H1 (cell line): ENCODE results near the gene PRPF40B. TPM values are rescaled to one million over a fixed set of nuclear protein-coding genes. Genes with fewer than 3 reads are reported as not detected.

ENCODE experiments used
- CTCF ChIA-PET: fragments of 300-600 bp; sonication (Branson Sonifier 250); formaldehyde crosslinking; loops from one replicate; lab custom pipeline; 2021; ENCODE audit not compliant: partially characterized antibody; lab: Charles Lee
- POLR2A ChIA-PET: fragments of 300-600 bp; sonication (Branson Sonifier 250); formaldehyde crosslinking; loops from one replicate; lab custom pipeline; 2021; ENCODE audit warnings: inconsistent platforms; ENCODE audit not compliant: partially characterized antibody; lab: Charles Lee
- DNase-seq, 2 experiments: peaks; one replicate each; pipeline versions ENCODE4 v3.0.0 to v3.0.0-alpha.2; 2010 to 2022; ENCODE audit warnings: low spot score in 2 of 2, low read depth in 1 of 2, mixed read lengths in 1 of 2
- FAIRE-seq: peaks from 2 replicates; lab custom pipeline; 2011; peaks lifted over from hg19 to GRCh38; lab: Jason Lieb, UNC
- H2AFZ ChIP-seq: 2 replicates; pipeline ENCODE4 v1.8.1; 2012; ENCODE audit warnings: low read length, inconsistent platforms
- H2AK5ac ChIP-seq: 2 replicates; pipeline ENCODE4 v1.6.1; 2013; ENCODE audit warnings: low read depth, low read length
- H2BK120ac ChIP-seq: replicated peaks from 2 replicates; pipeline ENCODE3; 2013; ENCODE audit warnings: low read depth, low read length, inconsistent platforms
- H2BK12ac ChIP-seq: 2 replicates; pipeline ENCODE4 v1.6.1; 2013; ENCODE audit warnings: low read depth, low read length
- H2BK15ac ChIP-seq: 2 replicates; pipeline ENCODE4 v1.6.1; 2013; ENCODE audit warnings: low read length
- H2BK20ac ChIP-seq: 2 replicates; pipeline ENCODE4 v1.6.1; 2013; ENCODE audit warnings: low read length
- H2BK5ac ChIP-seq: 2 replicates; pipeline ENCODE4 v1.6.1; 2013; ENCODE audit warnings: low read depth, low read length
- H3K14ac ChIP-seq: 2 replicates; pipeline ENCODE4 v1.6.1; 2013; ENCODE audit warnings: inconsistent platforms; ENCODE audit not compliant: insufficient read length
- H3K18ac ChIP-seq: 2 replicates; pipeline ENCODE4 v1.6.1; 2013; ENCODE audit warnings: low read length; ENCODE audit errors: extremely low read depth
- H3K23ac ChIP-seq: 2 replicates; pipeline ENCODE4 v1.6.1; 2013; ENCODE audit warnings: inconsistent platforms; ENCODE audit not compliant: insufficient read length
- H3K23me2 ChIP-seq: 2 replicates; pipeline ENCODE4 v1.6.1; 2013; ENCODE audit warnings: low read depth, low read length
- H3K27ac ChIP-seq: 2 replicates; pipeline ENCODE4 v1.6.1; 2011; ENCODE audit warnings: low read depth, low read length, inconsistent platforms
- H3K27me3 ChIP-seq, 4 experiments: replicated peaks in 1 of 4; 1 replicate in 1 of 4; 2 replicates in 3 of 4; pipeline versions ENCODE4 v1.6.1 to v1.8.1; 2011 to 2013; ENCODE audit warnings: low read length in 3 of 4, mild to moderate bottlenecking in 3 of 4, inconsistent platforms in 2 of 4, mixed read lengths in 2 of 4, moderate library complexity in 1 of 4; ENCODE audit not compliant: control insufficient read depth in 3 of 4, insufficient read depth in 3 of 4; ENCODE audit errors: extremely low read depth in 1 of 4
- H3K36me3 ChIP-seq, 4 experiments: 2 replicates each; pipeline versions ENCODE4 v1.6.1 to v1.8.1; 2011 to 2013; ENCODE audit warnings: mild to moderate bottlenecking in 4 of 4, low read length in 3 of 4, moderate library complexity in 2 of 4, control low read depth in 1 of 4, inconsistent platforms in 1 of 4; ENCODE audit not compliant: insufficient read depth in 4 of 4, control insufficient read depth in 2 of 4
- H3K4ac ChIP-seq: replicated peaks from 2 replicates; pipeline ENCODE3; 2013; ENCODE audit warnings: low read length, low read depth, mixed read lengths, inconsistent platforms; ENCODE audit not compliant: insufficient read length
- H3K4me1 ChIP-seq, 4 experiments: replicated peaks in 1 of 4; 1 replicate in 1 of 4; 2 replicates in 3 of 4; pipeline versions ENCODE4 v1.6.1 to v1.8.1; 2011 to 2013; ENCODE audit warnings: low read length in 3 of 4, inconsistent platforms in 2 of 4, mixed read lengths in 1 of 4; ENCODE audit not compliant: insufficient read depth in 4 of 4, control insufficient read depth in 3 of 4
- H3K4me2 ChIP-seq, 2 experiments: 2 replicates each; pipeline versions ENCODE4 v1.6.1 to v1.8.1; 2011 to 2013; ENCODE audit warnings: low read depth in 2 of 2, low read length in 2 of 2, control low read depth in 1 of 2, inconsistent platforms in 1 of 2, mild to moderate bottlenecking in 1 of 2; ENCODE audit not compliant: insufficient read depth in 1 of 2
- H3K4me3 ChIP-seq, 4 experiments: fragments of 200-600, 300-600 bp in 1 of 4; sonication (generic), shearing (Covaris generic), sonication (Bioruptor Twin) in 1 of 4; 2 replicates each; pipeline versions ENCODE4 v1.5.1 to v1.8.1; 2011 to 2016; ENCODE audit warnings: low read length in 4 of 4, low read depth in 3 of 4, control low read depth in 2 of 4, inconsistent platforms in 2 of 4, mild to moderate bottlenecking in 2 of 4, mixed read lengths in 1 of 4, moderate library complexity in 1 of 4; ENCODE audit not compliant: insufficient read depth in 2 of 4; ENCODE audit errors: extremely low read depth in 1 of 4
- H3K56ac ChIP-seq: replicated peaks from 2 replicates; pipeline ENCODE3; 2013; ENCODE audit warnings: low read depth, mild to moderate bottlenecking, mixed read lengths, low read length, inconsistent platforms; ENCODE audit not compliant: insufficient read length
- H3K79me1 ChIP-seq: 2 replicates; pipeline ENCODE4 v1.6.1; 2013; ENCODE audit warnings: low read depth, low read length, control low read depth
- H3K79me2 ChIP-seq, 2 experiments: 2 replicates each; pipeline versions ENCODE4 v1.6.1 to v1.8.1; 2012 to 2013; ENCODE audit warnings: low read length in 2 of 2, mild to moderate bottlenecking in 2 of 2, inconsistent platforms in 1 of 2; ENCODE audit not compliant: insufficient read depth in 2 of 2, control insufficient read depth in 1 of 2
- H3K9ac ChIP-seq, 4 experiments: replicated peaks in 1 of 4; 1 replicate in 1 of 4; 2 replicates in 3 of 4; pipeline versions ENCODE4 v1.6.1 to v1.8.1; 2011 to 2013; ENCODE audit warnings: low read depth in 3 of 4, low read length in 3 of 4, control low read depth in 2 of 4, mild to moderate bottlenecking in 2 of 4, moderate library complexity in 2 of 4, inconsistent platforms in 1 of 4; ENCODE audit errors: extremely low read depth in 1 of 4
- H3K9me3 ChIP-seq, 2 experiments: 2 replicates each; pipeline versions ENCODE4 v1.6.1 to v1.8.1; 2012 to 2013; ENCODE audit warnings: mild to moderate bottlenecking in 2 of 2, moderate library complexity in 2 of 2, control low read depth in 1 of 2, inconsistent platforms in 1 of 2, low read depth in 1 of 2, low read length in 1 of 2, mixed read lengths in 1 of 2; ENCODE audit not compliant: insufficient read depth in 2 of 2
- H4K20me1 ChIP-seq, 2 experiments: replicated peaks in 1 of 2; 2 replicates each; pipeline versions ENCODE3 to v1.8.1; 2011 to 2013; ENCODE audit warnings: inconsistent platforms in 2 of 2, low read length in 2 of 2, mild to moderate bottlenecking in 1 of 2; ENCODE audit not compliant: insufficient read depth in 2 of 2, control insufficient read depth in 1 of 2
- H4K5ac ChIP-seq: 2 replicates; pipeline ENCODE4 v1.6.1; 2013; ENCODE audit warnings: low read length, low read depth, mixed read lengths, inconsistent platforms; ENCODE audit not compliant: insufficient read length
- H4K8ac ChIP-seq: 2 replicates; pipeline ENCODE4 v1.8.0; 2013; ENCODE audit warnings: mild to moderate bottlenecking, moderate library complexity, low read length, inconsistent platforms; ENCODE audit not compliant: insufficient read depth; ENCODE audit errors: extremely low read depth
- H4K91ac ChIP-seq: replicated peaks from 2 replicates; pipeline ENCODE3; 2013; ENCODE audit warnings: low read length, mixed read lengths, inconsistent platforms; ENCODE audit not compliant: insufficient read length
- MAFK ChIP-seq: IDR thresholded peaks from 2 replicates; pipeline ENCODE4 v1.6.1; 2012; ENCODE audit warnings: low read depth, mild to moderate bottlenecking, improper control_type of control experiment, low read length
- SP4 ChIP-seq: IDR thresholded peaks from 2 replicates; pipeline ENCODE4 v1.6.1; 2012; ENCODE audit warnings: low read length, inconsistent platforms
- SUZ12 ChIP-seq: fragments of 200-600 bp; sonication (generic); IDR thresholded peaks from 2 replicates; pipeline ENCODE4 v1.6.1; 2012; ENCODE audit warnings: mild to moderate bottlenecking, inconsistent platforms, low read length, moderate library complexity, mixed read lengths
- WGBS, 2 experiments: shearing (Covaris generic) in 1 of 2; methylation state at CpG; one replicate each; pipeline versions ENCODE4 v1.1.6 to v1.1.7; 2013 to 2015; ENCODE audit warnings: low lambda C conversion rate in 2 of 2, mixed read lengths in 2 of 2, inconsistent platforms in 1 of 2, low coverage in 1 of 2, missing lambda C conversion rate in 1 of 2; ENCODE audit not compliant: insufficient replicate concordance in 2 of 2, insufficient coverage in 1 of 2, insufficient read length in 1 of 2; ENCODE audit errors: extremely low coverage in 1 of 2, missing lambda C conversion rate in 1 of 2; 5-methylcytosine and 5-hydroxymethylcytosine counted together
- polyA plus RNA-seq, 7 experiments: library from polyadenylated mRNA; depleted of rRNA in 3 of 7; stranded (reverse) in 5 of 7; unstranded in 2 of 7; fragments of >200 nt in 5 of 7; fragments of 200-250 nt in 2 of 7; gene quantifications; 1 replicate in 5 of 7; 2 replicates in 1 of 7; 4 replicates in 1 of 7; pipeline versions ENCODE4 v1.2.1 to v1.2.3, GENCODE V29; 2011 to 2013; ENCODE audit warnings: missing spikeins in 2 of 7, mixed read lengths in 2 of 7
- total RNA-seq: library from RNA; stranded (reverse); fragmentation: NEBNext Ultra II Directional; extraction: Animal tissue kit (Norgen Biotek cat#: 25700); gene quantifications from 2 replicates; pipeline ENCODE4 v1.2.1, GENCODE V29; 2021

The PRPF40B gene
- total and polyA plus RNA-seq, 2 of the 8 experiments (the other 6 are each of a cell fraction or from before 2014, with no cell fraction given) = 14.4 to 24.4 TPM

DNA sequence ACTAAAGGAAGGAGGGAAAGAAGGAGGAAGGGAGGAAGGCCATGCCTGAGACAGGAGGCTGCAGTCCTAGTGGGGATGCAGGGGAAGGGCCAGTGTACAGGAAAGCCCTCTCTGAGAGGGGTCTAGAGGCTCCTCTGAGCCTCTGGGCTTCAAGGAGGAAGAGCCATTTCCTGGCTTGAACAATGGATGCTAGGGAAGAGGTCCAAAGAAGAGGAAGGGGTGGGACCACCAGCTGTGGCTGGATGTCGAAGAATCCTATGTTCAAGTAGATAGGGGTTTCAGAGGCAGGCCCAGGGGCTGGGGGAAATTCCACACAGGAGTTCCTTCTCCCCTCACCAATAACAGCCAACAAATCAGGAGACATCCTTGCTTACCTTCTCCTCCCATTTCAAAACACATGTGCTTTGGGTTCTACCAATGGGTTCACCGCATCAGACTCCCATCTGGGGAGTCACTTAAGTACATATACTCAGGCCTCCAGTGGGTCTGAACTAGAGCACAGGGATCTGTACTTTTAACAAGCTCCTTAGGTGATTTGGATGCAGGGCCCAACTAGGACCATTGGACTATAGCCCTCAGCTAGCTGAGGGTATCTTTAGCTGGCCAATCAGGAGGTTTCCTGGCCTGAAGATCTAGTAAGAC lies 32.4 kb downstream of the PRPF40B start:
- FAIRE-seq = no peak
- H3K4me3 ChIP-seq = no peak overlapping the region
- no peak overlapping the region for H2AK5ac ChIP-seq
- no peak overlapping the region for H4K8ac ChIP-seq
- no peak overlapping the region for H2BK15ac ChIP-seq
- H2BK12ac ChIP-seq = no peak overlapping the region
- H3K9me3 ChIP-seq = no peaks in the 10 kb centered on the region
- H4K20me1 ChIP-seq = no peaks in the 10 kb centered on the region
- no peak overlapping the region for H3K27ac ChIP-seq
- H3K18ac ChIP-seq = no peak overlapping the region
- CTCF ChIA-PET = interaction anchor here (0.8 to 10.9 kb wide), 8 partner anchors 11 to 122 kb away, joined by 3 to 98 read pairs (median 6); no protein-coding TSS in a partner anchor
- H3K56ac ChIP-seq = no peak overlapping the region
- H3K23ac ChIP-seq = no peak overlapping the region
- POLR2A ChIA-PET = interaction anchor here (1.0 to 1.9 kb wide), 5 partner anchors 8 to 50 kb away, joined by 3 to 7 read pairs (median 4); no protein-coding TSS in a partner anchor
- H3K36me3 ChIP-seq = peaks cover 4 to 51% (median 17%) of the 10 kb centered on the region in 4 experiments
- no peak overlapping the region for H3K9ac ChIP-seq
- H3K79me1 ChIP-seq = no peaks in the 10 kb centered on the region
- H3K27me3 ChIP-seq = no peaks in the 10 kb centered on the region
- H2BK120ac ChIP-seq = no peak overlapping the region
- DNase-seq = no peak
- no peak overlapping the region for H3K4ac ChIP-seq
- H2AFZ ChIP-seq = no peak overlapping the region
- H4K5ac ChIP-seq = no peak overlapping the region
- H3K14ac ChIP-seq = no peak overlapping the region
- no peaks in the 10 kb centered on the region for H3K23me2 ChIP-seq
- no peak overlapping the region for H4K91ac ChIP-seq
- 95% methylated on average over 2 of the region's 2 CpGs; no CpG with 5 or more reads in 1 of the 2 experiments for WGBS, 2 experiments
- no peak overlapping the region for H2BK20ac ChIP-seq
- no peaks in the 10 kb centered on the region for H3K79me2 ChIP-seq
- no peak overlapping the region for H3K4me2 ChIP-seq
- no peak overlapping the region for H2BK5ac ChIP-seq
- no peaks in the 10 kb centered on the region for H3K4me1 ChIP-seq
- no peak for TF ChIP-seq MAFK
- TF ChIP-seq SUZ12 = no peak
- no peak for TF ChIP-seq SP4
